Measurements from ENCODE around the gene MRPL28. TPM values are rescaled to one million over a fixed set of nuclear protein-coding genes. Genes with fewer than 3 reads are reported as not detected.

Gene MRPL28
- total and polyA plus RNA-seq, 4 donors = 31.9 to 98.9 (median 77.2) TPM

DNA sequence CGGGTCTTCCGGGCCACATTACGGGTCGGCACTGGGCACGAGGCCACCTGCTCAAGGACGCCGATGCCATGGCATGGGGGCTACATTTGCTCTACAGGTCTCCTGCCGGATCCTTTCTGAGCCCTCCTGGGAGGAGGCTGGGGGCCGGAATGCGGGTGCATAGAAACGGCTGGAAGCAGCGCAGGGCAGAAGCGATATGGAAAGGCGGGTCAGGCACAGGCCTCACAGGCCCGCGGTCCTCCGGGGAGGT lies 46.2 kb downstream of the MRPL28 start:
- no peak overlapping the region for H3K27ac ChIP-seq (ENCODE audit: low read depth in 1 of 2, low read length in 1 of 2)
- peaks cover 0 to 26% (median 5%) of the 10 kb centered on the region in 5 donors for H3K4me1 ChIP-seq (ENCODE audit: control insufficient read depth in 5 of 5, insufficient read depth in 5 of 5, low read length in 5 of 5)
- peaks cover 0 to 4% (median 0%) of the 10 kb centered on the region in 4 donors for H3K36me3 ChIP-seq (ENCODE audit: control insufficient read depth in 4 of 4, insufficient read depth in 4 of 4, low read length in 4 of 4)
- TF ChIP-seq, protein P1, sequence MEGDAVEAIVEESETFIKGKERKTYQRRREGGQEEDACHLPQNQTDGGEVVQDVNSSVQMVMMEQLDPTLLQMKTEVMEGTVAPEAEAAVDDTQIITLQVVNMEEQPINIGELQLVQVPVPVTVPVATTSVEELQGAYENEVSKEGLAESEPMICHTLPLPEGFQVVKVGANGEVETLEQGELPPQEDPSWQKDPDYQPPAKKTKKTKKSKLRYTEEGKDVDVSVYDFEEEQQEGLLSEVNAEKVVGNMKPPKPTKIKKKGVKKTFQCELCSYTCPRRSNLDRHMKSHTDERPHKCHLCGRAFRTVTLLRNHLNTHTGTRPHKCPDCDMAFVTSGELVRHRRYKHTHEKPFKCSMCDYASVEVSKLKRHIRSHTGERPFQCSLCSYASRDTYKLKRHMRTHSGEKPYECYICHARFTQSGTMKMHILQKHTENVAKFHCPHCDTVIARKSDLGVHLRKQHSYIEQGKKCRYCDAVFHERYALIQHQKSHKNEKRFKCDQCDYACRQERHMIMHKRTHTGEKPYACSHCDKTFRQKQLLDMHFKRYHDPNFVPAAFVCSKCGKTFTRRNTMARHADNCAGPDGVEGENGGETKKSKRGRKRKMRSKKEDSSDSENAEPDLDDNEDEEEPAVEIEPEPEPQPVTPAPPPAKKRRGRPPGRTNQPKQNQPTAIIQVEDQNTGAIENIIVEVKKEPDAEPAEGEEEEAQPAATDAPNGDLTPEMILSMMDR (IDR thresholded peaks at IDR 0.05; ENCODE audit: control extremely low read depth, extremely low read depth) = no peak
- H3K9ac ChIP-seq (ENCODE audit: insufficient read depth in 1 of 2, low read length in 2 of 2) = no peak overlapping the region
- no peaks in the 10 kb centered on the region for H3K27me3 ChIP-seq (ENCODE audit: control insufficient read depth in 3 of 3, insufficient read depth in 3 of 3, low read length in 2 of 3)
- DNase-seq (no peak), ATAC-seq (ENCODE audit: insufficient read depth, low FRiP score) (no peak)
- H3K4me3 ChIP-seq = no peak overlapping the region
- WGBS, 2 donors = 88 to 93% methylated on average over 17 of the region's 17 CpGs
- H3K9me3 ChIP-seq (ENCODE audit: control insufficient read depth in 4 of 4, insufficient read depth in 3 of 4, low read length in 3 of 4) = no peaks in the 10 kb centered on the region

DNA sequence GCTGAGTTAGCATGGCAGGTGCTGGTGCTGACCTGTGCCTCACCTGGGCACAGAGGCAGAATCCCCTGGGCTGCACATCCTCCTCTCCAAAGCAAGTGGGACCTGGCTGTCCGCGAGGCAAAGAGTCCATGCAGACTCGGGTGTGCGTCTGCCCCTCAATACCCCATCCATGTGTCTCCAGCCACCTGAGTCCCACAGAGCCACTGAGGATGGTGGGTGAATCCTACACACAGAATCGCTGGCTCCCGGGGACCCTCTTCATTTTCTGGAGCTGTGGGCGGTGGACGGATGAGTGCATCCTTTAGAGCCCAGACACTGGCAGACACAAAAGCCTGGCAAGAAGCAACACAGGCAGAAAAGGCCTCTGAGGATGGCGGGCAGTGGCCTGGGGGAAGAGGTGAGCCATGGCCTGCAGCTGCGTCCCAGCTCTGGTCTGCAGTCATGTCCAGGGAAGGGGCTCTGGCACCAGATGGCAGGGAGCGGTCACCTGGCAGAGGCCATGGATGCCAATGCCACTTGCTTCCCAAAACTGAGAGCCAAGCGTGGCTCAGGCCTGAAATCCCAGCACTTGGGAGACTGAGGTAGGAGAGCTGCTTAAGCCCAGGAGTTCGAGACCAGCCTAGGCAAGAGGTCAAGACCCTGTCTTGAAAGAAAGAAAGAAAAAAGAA lies 47.7 kb downstream of the MRPL28 start:
- no peak overlapping the region for H3K27ac ChIP-seq (ENCODE audit: low read depth in 1 of 2, low read length in 1 of 2)

DNA sequence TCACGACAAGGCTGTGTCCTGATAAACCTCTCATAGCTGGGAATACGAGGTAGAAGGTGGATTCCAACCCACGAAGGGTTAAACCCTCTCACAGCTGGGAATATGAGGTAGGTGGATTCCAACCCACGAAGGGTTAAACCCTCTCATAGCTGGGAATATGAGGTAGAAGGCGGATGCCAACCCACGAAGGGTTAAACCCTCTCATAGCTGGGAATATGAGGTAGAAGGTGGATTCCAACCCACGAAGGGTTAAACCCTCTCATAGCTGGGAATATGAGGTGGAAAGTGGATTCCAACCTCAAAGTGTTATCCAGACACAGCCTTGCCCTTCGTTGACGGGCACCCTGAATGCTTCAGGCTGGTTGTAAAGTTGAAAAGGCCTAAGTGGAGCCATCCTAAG lies 48.8 kb downstream of the MRPL28 start:
- Histone ChIP-seq H3K27ac (ENCODE audit: low read depth in 1 of 2, low read length in 1 of 2) (no peak overlapping the region), H3K9me3 (ENCODE audit: control insufficient read depth in 4 of 4, insufficient read depth in 3 of 4, low read length in 3 of 4) (no peaks in the 10 kb centered on the region), H3K27me3 (ENCODE audit: control insufficient read depth in 3 of 3, insufficient read depth in 3 of 3, low read length in 2 of 3) (no peaks in the 10 kb centered on the region), H3K9ac (ENCODE audit: insufficient read depth in 1 of 2, low read length in 2 of 2) (no peak overlapping the region), H3K36me3 (ENCODE audit: control insufficient read depth in 4 of 4, insufficient read depth in 4 of 4, low read length in 4 of 4) (peaks cover 0 to 15% (median 0%) of the 10 kb centered on the region in 4 donors), H3K4me3 (no peak overlapping the region), H3K4me1 (ENCODE audit: control insufficient read depth in 5 of 5, insufficient read depth in 5 of 5, low read length in 5 of 5) (peaks cover 0 to 16% (median 0%) of the 10 kb centered on the region in 5 donors)
- WGBS, 2 donors = 79 to 85% methylated on average over 9 of the region's 9 CpGs
- no peak for DNase-seq
- TF ChIP-seq, protein P1 (IDR thresholded peaks at IDR 0.05; ENCODE audit: control extremely low read depth, extremely low read depth) = no peak
- ATAC-seq (ENCODE audit: insufficient read depth, low FRiP score) = no peak

More for the DNA sequence above, 47.7 kb downstream of the MRPL28 start:
- Histone ChIP-seq H3K4me1 (ENCODE audit: control insufficient read depth in 5 of 5, insufficient read depth in 5 of 5, low read length in 5 of 5) (peaks cover 0 to 18% (median 1%) of the 10 kb centered on the region in 5 donors), H3K9me3 (ENCODE audit: control insufficient read depth in 4 of 4, insufficient read depth in 3 of 4, low read length in 3 of 4) (no peaks in the 10 kb centered on the region), H3K27me3 (ENCODE audit: control insufficient read depth in 3 of 3, insufficient read depth in 3 of 3, low read length in 2 of 3) (no peaks in the 10 kb centered on the region), H3K36me3 (ENCODE audit: control insufficient read depth in 4 of 4, insufficient read depth in 4 of 4, low read length in 4 of 4) (peaks cover 0 to 12% (median 0%) of the 10 kb centered on the region in 4 donors), H3K4me3 (no peak overlapping the region), H3K9ac (ENCODE audit: insufficient read depth in 1 of 2, low read length in 2 of 2) (no peak overlapping the region)
- DNase-seq (no peak), ATAC-seq (ENCODE audit: insufficient read depth, low FRiP score) (no peak)
- TF ChIP-seq, protein P1 (IDR thresholded peaks at IDR 0.05; ENCODE audit: control extremely low read depth, extremely low read depth) = no peak
- WGBS, 2 donors = 92 to 95% methylated on average over 13 of the region's 13 CpGs

DNA sequence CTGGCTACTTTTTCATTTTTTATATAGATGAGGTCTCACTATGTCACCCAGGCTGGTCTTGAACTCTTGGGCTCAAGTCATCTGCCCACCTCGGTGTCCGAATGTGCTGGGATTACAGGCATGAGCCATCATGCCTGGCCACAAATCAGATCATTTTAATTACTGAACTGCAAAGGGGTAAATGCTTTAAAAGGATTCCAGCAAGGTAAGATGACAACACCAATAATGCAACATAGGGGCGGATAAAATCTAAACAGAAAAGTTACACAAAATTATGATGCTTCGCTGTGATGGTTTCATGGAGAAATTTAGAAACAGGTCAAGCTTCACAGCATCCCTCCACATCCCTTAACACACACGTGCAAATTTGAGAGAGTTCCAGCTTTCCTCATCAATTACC lies 50.1 kb downstream of the MRPL28 start:
- ATAC-seq (ENCODE audit: insufficient read depth, low FRiP score) = no peak
- Histone ChIP-seq H3K4me1 (ENCODE audit: control insufficient read depth in 5 of 5, insufficient read depth in 5 of 5, low read length in 5 of 5) (peaks cover 0 to 9% (median 0%) of the 10 kb centered on the region in 5 donors), H3K9ac (ENCODE audit: insufficient read depth in 1 of 2, low read length in 2 of 2) (no peak overlapping the region), H3K36me3 (ENCODE audit: control insufficient read depth in 4 of 4, insufficient read depth in 4 of 4, low read length in 4 of 4) (peaks cover 0 to 15% (median 0%) of the 10 kb centered on the region in 4 donors), H3K9me3 (ENCODE audit: control insufficient read depth in 4 of 4, insufficient read depth in 3 of 4, low read length in 3 of 4) (no peaks in the 10 kb centered on the region), H3K27ac (ENCODE audit: low read depth in 1 of 2, low read length in 1 of 2) (no peak overlapping the region), H3K27me3 (ENCODE audit: control insufficient read depth in 3 of 3, insufficient read depth in 3 of 3, low read length in 2 of 3) (no peaks in the 10 kb centered on the region), H3K4me3 (no peak overlapping the region)
- TF ChIP-seq, protein P1 (IDR thresholded peaks at IDR 0.05; ENCODE audit: control extremely low read depth, extremely low read depth) = no peak
- DNase-seq = no peak
- WGBS, 2 donors = 92 to 96% methylated on average over 5 of the region's 5 CpGs
